PC-3 (cell line): ENCODE results near the gene TRIOBP.

Experiments used
- EZH2 ChIP-seq: fragments of 300-600 bp; sonication (generic); IDR thresholded peaks from one replicate; pipeline ENCODE4 v1.6.1; 2017; ENCODE audit warnings: antibody characterized with exemption, mild to moderate bottlenecking, low read length; ENCODE audit not compliant: unreplicated experiment
- TF ChIP-seq, protein P1 (sequence below): fragments of 300-600 bp; sonication (generic); conservative IDR thresholded peaks from 2 replicates; pipeline ENCODE4 v1.5.1; 2017; ENCODE audit warnings: antibody characterized with exemption, low read depth, mild to moderate bottlenecking, low read length

DNA sequence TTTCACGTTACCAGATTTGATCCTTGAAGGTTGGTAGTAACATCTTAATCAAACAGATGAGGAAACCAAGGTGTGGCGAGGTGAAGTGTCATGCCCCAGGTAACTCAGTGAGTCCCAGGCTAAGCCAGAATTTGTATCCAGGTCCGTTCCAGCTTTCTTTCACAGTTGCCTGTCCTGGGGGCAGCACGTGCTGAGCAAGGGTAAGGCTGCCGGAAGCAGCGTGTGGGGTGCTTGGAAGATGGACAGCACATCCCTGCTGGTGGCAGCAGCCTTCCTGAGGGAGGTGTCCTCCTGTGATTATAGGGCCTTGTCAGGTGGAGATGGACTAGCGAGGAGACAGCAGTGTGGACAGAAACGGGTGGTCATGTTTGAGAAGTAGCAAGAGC lies 50.9 kb downstream of the TRIOBP start:
- TF ChIP-seq, protein P1, sequence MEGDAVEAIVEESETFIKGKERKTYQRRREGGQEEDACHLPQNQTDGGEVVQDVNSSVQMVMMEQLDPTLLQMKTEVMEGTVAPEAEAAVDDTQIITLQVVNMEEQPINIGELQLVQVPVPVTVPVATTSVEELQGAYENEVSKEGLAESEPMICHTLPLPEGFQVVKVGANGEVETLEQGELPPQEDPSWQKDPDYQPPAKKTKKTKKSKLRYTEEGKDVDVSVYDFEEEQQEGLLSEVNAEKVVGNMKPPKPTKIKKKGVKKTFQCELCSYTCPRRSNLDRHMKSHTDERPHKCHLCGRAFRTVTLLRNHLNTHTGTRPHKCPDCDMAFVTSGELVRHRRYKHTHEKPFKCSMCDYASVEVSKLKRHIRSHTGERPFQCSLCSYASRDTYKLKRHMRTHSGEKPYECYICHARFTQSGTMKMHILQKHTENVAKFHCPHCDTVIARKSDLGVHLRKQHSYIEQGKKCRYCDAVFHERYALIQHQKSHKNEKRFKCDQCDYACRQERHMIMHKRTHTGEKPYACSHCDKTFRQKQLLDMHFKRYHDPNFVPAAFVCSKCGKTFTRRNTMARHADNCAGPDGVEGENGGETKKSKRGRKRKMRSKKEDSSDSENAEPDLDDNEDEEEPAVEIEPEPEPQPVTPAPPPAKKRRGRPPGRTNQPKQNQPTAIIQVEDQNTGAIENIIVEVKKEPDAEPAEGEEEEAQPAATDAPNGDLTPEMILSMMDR, result no peak
- TF ChIP-seq EZH2, result no peak
